Calu3 (cell line): Measurements from ENCODE around the gene CHST8. TPM values are rescaled to one million over a fixed set of nuclear protein-coding genes. Genes with fewer than 3 reads are reported as not detected.

ENCODE experiments used
- BruUV-seq: library from RNA; stranded (reverse); fragments of 400-500 nt; replicated peaks from 2 replicates; lab custom pipeline; 2021; lab: Mats Ljungman, UMichigan
- CTCF ChIA-PET: fragments of 300-600 bp; sonication (Branson Sonifier 250); formaldehyde crosslinking; loops from one replicate; lab custom pipeline; 2022; ENCODE audit warnings: antibody characterized with exemption; lab: Charles Lee
- DNase-seq: peaks from one replicate; pipeline ENCODE4 v3.0.0; 2022
- H3K27ac Mint-ChIP-seq: one replicate; pipeline ENCODE4 v1.8.0; 2022; ENCODE audit warnings: mixed read lengths; ENCODE audit not compliant: unreplicated experiment
- H3K27me3 Mint-ChIP-seq: one replicate; pipeline ENCODE4 v1.8.0; 2022; ENCODE audit warnings: mixed read lengths; ENCODE audit not compliant: unreplicated experiment
- H3K36me3 Mint-ChIP-seq: one replicate; pipeline ENCODE4 v1.8.0; 2022; ENCODE audit warnings: mild to moderate bottlenecking, moderate library complexity, mixed read lengths; ENCODE audit not compliant: insufficient read depth, unreplicated experiment
- H3K4me1 Mint-ChIP-seq: one replicate; pipeline ENCODE4 v1.8.0; 2022; ENCODE audit warnings: mild to moderate bottlenecking, low read depth, mixed read lengths; ENCODE audit not compliant: unreplicated experiment
- H3K4me3 Mint-ChIP-seq: one replicate; pipeline ENCODE4 v1.8.0; 2022; ENCODE audit warnings: mild to moderate bottlenecking, low read depth, moderate library complexity, mixed read lengths; ENCODE audit not compliant: unreplicated experiment
- H3K9me3 Mint-ChIP-seq: one replicate; pipeline ENCODE4 v1.8.0; 2022; ENCODE audit warnings: low read depth, mixed read lengths; ENCODE audit not compliant: unreplicated experiment
- CTCF ChIP-seq: fragments of 200-600 bp; IDR thresholded peaks from one replicate; pipeline ENCODE4 v1.8.0; 2022; ENCODE audit warnings: antibody characterized with exemption; ENCODE audit not compliant: unreplicated experiment
- intact Hi-C: fragments of 100-400 bp; cut with micrococcal nuclease; formaldehyde crosslinking; loops from one replicate; pipeline ENCODE4 v1.10.0; 2022; ENCODE audit not compliant: unreplicated experiment
- total RNA-seq: library from RNA; stranded (reverse); gene quantifications from 2 replicates; pipeline ENCODE4 v1.2.3, GENCODE V29; 2022

The CHST8 gene
- total RNA-seq, 1 experiment from 2014 or later, result not detected

GRCh38 chr19:33811246-33811645, 189.5 kb downstream of the CHST8 start:
- CTCF ChIA-PET, result interaction anchor here (0.6 to 0.7 kb wide), 2 partner anchors 277 to 545 kb away, joined by 3 to 4 read pairs; no protein-coding TSS in a partner anchor
- intact Hi-C loops, result no loop called here
- no peak for DNase-seq
- H3K27ac Mint-ChIP-seq, result no peak overlapping the region
- no TSS peak for BruUV-seq
- H3K4me1 Mint-ChIP-seq, result peaks cover 9% of the 10 kb centered on the region
- H3K4me3 Mint-ChIP-seq, result no peak overlapping the region
- H3K27me3 Mint-ChIP-seq, result no peaks in the 10 kb centered on the region
- no peak for TF ChIP-seq CTCF
- H3K36me3 Mint-ChIP-seq, result peaks cover 18% of the 10 kb centered on the region
- no peaks in the 10 kb centered on the region for H3K9me3 Mint-ChIP-seq

- no peaks in the 10 kb centered on the region for H3K9me3 Mint-ChIP-seq
- CTCF ChIA-PET, result no interaction called here
- TF ChIP-seq CTCF, result no peak
- H3K27me3 Mint-ChIP-seq, result no peaks in the 10 kb centered on the region
- no peak overlapping the region for H3K4me3 Mint-ChIP-seq
- no peak for DNase-seq
- intact Hi-C loops, result no loop called here
- H3K27ac Mint-ChIP-seq, result no peak overlapping the region
- peaks cover 16% of the 10 kb centered on the region for H3K36me3 Mint-ChIP-seq
- H3K4me1 Mint-ChIP-seq, result peaks cover 9% of the 10 kb centered on the region
- BruUV-seq, result no TSS peak
Observed at GRCh38 chr19:33811736-33812387, 190.1 kb downstream of the CHST8 start.

GRCh38 chr19:33812388-33813330, 190.9 kb downstream of the CHST8 start:
- Mint-ChIP-seq H3K36me3 (peaks cover 16% of the 10 kb centered on the region), H3K27me3 (no peaks in the 10 kb centered on the region), H3K4me3 (no peak overlapping the region), H3K4me1 (peaks cover 9% of the 10 kb centered on the region), H3K9me3 (no peaks in the 10 kb centered on the region), H3K27ac (no peak overlapping the region)
- no TSS peak for BruUV-seq
- no peak for TF ChIP-seq CTCF
- CTCF ChIA-PET, result no interaction called here
- intact Hi-C loops, result no loop called here
- DNase-seq, result no peak

GRCh38 chr19:33813391-33814101, 191.8 kb downstream of the CHST8 start:
- TF ChIP-seq CTCF, result no peak
- H3K9me3 Mint-ChIP-seq, result no peaks in the 10 kb centered on the region
- no peak overlapping the region for H3K4me3 Mint-ChIP-seq
- CTCF ChIA-PET, result interaction anchor here (0.5 kb wide), 1 partner anchor 523 kb away, joined by 3 read pairs; no protein-coding TSS in a partner anchor
- H3K27ac Mint-ChIP-seq, result no peak overlapping the region
- BruUV-seq, result no TSS peak
- no peaks in the 10 kb centered on the region for H3K27me3 Mint-ChIP-seq
- H3K36me3 Mint-ChIP-seq, result peaks cover 16% of the 10 kb centered on the region
- no peak for DNase-seq
- H3K4me1 Mint-ChIP-seq, result peaks cover 9% of the 10 kb centered on the region
- intact Hi-C loops, result no loop called here
